NCI-H69 (cell line): ENCODE results near the gene CDKN1B.

ENCODE experiments used
- DNase-seq: peaks from one replicate; lab custom pipeline; 2025; lab: John Stamatoyannopoulos, UW

The CDKN1B gene

GRCh38 chr12:12716793-12717585 lies at the start of gene CDKN1B:
CDKN1B (plus strand) TSS chr12:12717368; CDS start chr12:12717840, 472 bp downstream.
- peak; percentile 95 for DNase-seq

DNA sequence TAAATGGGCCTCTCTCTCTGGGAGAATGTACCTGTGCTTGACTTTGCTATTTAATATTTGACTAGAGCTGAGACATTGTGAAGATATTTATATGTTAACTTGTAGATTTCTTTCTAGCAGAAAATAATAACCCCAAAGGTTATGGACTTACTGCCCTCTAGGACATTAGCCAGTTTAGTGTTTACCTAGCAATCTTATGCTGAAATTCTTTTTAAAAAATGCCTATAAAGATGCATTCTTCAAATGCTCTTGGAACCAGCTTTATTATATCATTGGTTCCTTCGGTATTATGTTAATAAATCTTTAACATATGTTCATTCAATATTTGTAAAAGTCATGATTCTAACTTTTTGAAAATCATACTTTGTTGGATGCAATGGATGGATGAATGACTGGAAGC lies 49.2 kb upstream of the CDKN1B start:
- no peak for DNase-seq

DNA sequence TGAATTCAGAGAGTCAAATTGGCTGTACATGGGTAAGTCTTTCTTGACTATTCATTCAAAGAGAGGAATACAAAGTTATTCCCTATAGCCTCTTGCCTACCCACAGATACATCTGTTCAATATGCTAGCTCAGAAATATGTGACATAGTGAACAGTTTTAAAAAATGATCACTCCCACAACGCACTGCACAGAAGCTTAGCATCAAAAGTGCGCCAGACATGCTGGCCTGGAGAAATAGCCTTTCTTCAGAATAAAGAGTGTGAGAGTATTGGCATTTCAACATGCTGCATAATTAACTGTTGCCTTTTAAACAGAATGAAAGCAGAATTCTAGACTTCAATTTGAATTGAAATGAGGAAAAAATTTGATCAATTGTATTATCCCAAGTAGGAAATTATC lies 48.1 kb upstream of the CDKN1B start:
- DNase-seq = no peak

DNA sequence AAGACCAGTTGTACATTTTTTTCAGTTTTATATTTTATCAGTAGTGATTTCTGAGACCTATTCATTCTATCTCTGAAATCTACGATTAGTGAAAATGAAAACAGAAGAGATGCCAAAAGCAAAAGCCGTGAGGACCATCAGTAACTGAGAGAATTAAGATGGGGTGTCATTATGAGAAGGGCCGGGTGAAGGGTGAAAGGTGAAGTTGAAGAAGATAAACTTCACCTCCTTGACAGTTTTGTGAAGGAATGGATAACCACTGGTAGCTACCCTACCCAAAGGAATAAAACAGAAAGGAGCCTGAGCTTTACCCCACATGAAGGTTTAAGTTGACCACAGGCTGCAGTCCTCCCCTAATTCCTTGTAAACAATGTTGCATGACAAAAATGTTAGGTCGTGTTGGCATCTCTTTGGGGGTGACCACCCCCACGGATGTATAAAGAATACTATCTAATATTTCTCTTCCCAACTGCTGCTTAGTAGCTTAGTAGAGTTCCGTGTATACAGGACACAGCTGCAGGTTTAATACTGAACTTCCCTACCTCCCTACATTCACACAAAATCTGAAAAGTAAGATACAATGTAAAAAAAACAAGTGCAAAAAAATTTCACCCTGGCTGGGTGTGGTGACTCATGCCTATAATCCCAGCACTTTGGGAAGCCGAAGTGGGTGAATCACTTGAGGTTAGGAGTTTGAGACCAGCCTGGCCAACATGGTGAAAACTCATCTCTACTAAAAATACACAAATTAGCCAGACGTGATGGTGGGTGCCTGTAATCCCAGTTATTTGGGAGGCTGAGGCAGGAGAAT lies 45.1 kb upstream of the CDKN1B start:
- no peak for DNase-seq

GRCh38 chr12:12673296-12673695 lies 43.9 kb upstream of the CDKN1B start:
- DNase-seq = no peak

DNA sequence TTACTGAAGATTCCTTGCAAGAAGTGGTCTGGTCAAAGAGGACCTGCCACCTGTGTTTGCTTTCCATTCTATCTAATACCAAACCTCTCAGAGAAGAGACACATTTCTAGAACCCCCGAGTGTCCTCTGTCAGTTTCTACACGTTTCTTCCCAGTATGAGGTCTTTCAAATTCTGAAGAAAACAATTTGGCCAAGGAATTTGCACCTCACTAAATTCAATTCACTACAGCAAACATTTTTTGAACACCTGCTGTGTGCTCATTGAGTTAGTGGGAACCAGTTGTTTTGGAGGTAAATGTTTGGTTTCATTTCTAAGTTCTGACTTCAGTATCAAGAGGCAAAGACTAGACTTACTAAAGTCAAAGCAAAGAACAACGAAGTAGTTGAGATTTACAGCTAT lies 40.6 kb upstream of the CDKN1B start:
- DNase-seq = no peak

DNA sequence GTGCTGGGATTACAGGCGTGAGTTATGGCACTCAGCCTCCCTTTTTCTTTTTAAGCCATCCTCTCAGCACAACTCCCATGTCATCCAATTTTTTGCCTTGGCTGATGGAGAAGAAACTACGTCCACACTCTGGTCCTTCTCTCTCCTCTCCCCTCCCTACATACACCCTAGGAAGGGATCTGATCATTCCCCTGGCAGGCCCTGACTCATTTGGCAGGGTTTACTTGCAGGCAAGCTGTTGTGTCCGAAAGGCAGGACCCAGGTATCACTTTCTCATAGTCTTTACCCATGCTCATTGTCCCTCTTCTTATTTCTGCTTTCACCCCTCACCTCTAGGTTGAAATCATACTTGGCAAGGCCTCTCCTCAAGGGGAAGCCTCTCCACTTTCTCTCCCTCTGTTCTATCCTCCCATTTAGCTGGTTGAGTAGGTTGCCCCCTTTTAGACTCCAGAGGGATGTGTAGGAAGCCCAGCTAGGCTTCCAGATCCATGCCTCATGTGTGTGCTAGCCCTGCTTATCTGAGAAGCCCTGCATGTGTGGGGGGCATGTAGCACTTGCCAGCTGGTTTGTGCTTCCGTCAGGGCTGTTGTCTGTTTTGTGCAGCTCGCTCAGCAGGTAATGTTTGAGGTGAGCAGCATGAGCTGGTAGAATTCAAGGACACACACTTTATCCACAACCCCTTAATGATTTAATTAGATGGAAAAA lies 36.0 kb upstream of the CDKN1B start:
- DNase-seq = peak; percentile 76

DNA sequence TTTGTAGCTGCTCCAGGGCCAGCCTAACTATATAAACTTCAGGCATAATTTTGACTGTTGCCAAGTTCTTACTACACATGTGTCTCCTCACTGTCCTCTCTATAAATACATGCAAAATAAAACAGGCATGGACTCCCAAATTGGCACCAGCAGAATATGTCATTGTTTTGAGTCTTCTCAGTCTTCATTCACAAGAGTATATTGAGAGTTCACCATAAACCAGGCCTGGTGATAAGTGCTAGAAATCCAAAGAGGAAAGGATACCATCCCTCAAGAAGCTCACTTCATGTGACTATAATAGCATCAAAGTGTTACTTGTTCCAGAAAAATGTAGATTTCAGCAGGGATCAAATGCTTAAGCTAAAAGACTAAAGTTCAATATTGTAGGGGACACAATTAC lies 34.9 kb upstream of the CDKN1B start:
- DNase-seq = peak; percentile 23

- peak; percentile 8 for DNase-seq
Observed at GRCh38 chr12:12683136-12683697, 34.0 kb upstream of the CDKN1B start.

GRCh38 chr12:12683725-12684124 lies 33.4 kb upstream of the CDKN1B start:
- DNase-seq = peak; percentile 39

DNA sequence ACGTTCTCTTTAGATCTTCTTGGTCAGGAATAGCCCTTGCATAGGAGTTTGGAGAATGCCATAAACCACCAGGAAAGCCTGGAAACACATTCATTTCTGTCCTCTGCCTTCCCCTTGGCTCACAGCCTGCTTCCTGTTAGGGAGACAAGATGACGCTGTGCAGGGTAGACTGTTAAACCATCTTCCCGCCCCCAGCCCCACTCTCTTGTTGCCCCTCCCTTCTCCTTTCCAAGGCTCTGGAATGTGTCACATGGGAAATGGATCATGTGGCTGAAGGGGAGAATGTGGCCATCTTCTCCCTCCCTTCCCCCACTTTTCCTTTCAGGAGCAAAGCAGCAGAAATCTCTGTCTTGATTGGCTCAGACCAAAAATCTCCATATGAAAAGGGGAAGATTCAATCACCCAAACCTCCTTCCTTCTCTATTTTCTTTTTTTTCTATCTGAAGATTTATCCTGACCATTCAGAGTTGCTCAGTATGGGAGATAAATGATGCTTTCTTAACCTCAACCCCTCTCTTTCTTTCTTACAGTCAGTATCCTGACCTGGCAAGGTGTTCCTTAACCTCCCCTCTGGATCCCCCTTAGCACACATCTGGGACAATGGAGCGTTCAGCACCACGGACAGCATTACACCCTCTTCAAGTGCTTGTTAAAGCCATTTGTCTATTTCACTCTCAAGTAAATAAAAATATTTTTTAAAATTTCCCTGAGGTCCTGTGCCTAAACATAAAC lies 32.6 kb upstream of the CDKN1B start:
- DNase-seq = peak; percentile 95

DNA sequence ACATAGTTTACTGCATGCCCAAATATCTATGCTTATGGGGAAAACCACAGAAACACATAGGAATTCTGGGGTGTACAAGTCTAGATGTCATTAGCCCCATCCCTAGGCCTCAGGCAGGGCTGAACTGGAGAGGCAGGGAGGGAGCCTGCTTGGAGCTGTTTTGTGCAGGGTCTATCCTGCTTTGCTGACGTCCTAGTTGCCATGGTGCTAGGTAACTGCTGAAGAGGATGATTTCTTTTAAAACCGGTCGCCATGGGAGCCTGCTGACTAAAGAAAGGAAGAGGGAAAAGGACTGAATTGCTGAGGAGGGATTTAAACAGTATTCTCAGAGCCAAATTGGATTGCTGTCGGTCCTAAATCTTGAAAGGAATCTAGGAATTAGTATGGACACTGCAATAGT lies 31.9 kb upstream of the CDKN1B start:
- peak; percentile 18 for DNase-seq

GRCh38 chr12:12686472-12686871 lies 30.7 kb upstream of the CDKN1B start:
- no peak for DNase-seq

- DNase-seq = no peak
Observed at GRCh38 chr12:12686925-12687324, 30.2 kb upstream of the CDKN1B start.

- no peak for DNase-seq
Observed at GRCh38 chr12:12689647-12690300, 27.4 kb upstream of the CDKN1B start.

DNA sequence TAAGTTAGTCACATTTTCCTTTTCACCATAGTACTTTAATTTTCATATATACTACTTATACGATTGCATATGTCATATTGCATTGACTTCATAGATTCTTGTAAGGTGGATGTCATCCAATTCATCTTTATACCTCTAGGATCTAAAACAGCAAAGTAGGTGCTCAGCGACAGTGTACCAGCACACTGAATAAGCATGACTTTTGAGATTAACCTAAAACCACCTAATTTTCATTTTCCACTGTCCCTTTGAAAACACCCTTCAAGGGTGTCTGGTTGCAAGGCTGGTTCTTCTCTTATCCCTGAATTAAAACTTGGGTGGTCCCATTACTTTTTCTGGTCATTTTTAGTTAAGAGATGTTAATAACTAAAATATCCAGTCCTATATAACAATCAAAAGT lies 25.6 kb upstream of the CDKN1B start:
- DNase-seq = no peak

DNA sequence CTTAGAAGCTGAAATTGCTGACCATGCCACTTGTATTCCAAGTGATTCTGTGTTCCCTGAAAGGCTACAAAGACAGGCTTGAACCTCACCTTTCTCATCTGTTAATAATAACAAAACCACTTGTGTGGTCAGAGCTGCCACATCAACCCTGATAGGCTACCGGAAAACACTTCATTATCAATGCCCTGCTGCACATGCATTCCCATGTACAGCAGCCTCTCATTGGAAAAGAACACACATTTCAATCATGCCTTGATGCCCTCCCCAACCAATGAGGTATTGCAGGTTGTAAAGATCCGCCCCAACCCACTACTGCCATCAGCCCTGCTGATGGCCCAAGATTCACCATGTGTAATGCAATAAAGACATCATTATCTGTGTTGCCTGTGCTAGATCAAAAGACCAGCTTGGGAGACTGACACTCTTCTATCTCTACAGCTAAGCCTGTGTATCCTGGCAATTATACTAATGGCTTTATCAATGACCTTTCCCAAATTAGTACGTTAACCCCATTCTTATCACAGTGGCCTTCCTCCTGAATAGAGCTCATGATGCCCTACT lies 24.0 kb upstream of the CDKN1B start:
- DNase-seq = no peak

DNA sequence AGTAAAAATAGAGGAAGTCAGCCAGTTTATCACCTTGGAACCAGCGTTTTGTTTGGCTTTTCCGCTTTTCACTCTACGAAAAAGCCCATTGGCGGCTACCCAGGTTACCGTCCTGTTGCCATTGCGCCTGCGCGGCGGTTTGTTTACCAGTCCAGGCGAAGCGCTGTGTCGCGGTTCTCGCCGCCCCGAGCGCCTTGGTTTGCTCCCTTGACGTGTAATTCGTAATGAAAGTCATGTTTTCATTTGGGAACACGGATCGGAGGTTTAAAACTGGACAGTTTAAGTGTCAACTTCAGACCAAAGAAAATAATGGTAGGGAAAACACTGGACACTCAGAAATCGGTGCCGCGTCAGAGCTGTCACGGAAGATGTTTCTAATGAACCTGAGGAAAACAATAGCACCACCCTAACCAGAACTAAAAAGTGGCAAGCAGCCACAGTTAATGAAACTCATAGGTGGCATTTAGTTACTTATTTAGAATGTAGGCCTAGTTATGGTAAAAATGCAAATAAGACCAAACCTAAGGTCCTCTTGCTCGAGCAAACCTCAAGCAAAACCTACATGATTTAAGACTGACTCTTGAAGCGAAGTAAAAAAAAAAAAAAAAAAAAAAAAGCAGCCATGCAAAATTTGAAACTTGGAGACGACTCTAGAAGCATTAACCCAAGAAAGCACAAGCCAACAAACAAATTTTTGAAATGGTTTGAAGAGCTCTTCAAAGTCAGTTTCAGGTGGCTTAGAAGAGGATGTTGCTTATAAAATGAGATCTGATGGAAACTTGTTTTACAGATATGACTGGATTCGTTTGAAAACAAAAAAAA lies 20.4 kb upstream of the CDKN1B start:
- peak; percentile 88 for DNase-seq

- DNase-seq = no peak
Observed at GRCh38 chr12:12699345-12699744, 17.8 kb upstream of the CDKN1B start.

DNA sequence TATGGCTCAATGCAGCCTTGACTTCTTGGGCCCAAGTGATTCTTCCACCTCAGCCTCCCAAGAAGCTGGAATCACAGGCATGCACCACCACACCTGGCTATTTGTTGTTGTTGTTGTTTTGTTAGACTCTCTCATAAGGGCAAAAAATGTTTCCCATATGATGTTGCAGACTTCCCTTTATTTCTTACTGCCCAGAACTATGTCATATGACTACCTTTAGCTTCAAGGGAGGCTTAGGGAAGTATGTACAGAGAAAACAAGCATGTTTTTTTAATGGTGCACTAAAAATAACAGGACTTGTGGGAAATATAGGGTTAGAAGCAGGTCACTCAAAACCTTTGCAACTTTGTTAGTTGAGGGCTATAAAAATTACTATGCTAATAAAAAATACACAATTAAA lies 16.9 kb upstream of the CDKN1B start:
- DNase-seq = no peak
